GM18858 (cell line): Measurements from ENCODE around the gene MIB1.

Source experiments
- ATAC-seq: cut with Tn5 transposase; IDR thresholded peaks from one replicate; pipeline ENCODE4 v1.9.1; 2021; ENCODE audit not compliant: unreplicated experiment

The MIB1 gene

GRCh38 chr18:21809725-21810124 lies 69.1 kb downstream of the MIB1 start:
- ATAC-seq, result no peak

GRCh38 chr18:21815101-21815500 lies 74.5 kb downstream of the MIB1 start:
- ATAC-seq, result no peak

GRCh38 chr18:21820033-21820810 lies 79.6 kb downstream of the MIB1 start:
- ATAC-seq, result no peak

- ATAC-seq, result no peak
Observed at GRCh38 chr18:21820811-21821143, 80.2 kb downstream of the MIB1 start.

DNA sequence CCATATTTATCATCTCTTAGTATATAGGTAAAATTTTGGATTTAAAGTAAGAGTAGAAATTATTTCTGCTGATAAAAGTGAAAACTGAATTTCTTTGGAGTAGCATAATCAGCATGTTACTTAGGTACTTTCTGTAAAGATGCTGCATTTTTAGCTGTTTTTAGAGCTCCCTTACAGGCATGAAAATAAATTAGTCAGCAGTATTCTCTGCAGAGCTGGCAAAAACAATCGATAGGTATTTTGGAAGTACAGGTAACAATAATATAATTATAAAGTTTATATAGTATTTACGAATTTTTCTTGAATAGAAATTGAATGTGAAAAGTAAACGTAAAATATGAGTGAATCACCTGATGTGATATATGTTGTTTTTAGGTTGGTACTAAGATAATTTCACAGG lies 83.3 kb downstream of the MIB1 start:
- ATAC-seq, result no peak

DNA sequence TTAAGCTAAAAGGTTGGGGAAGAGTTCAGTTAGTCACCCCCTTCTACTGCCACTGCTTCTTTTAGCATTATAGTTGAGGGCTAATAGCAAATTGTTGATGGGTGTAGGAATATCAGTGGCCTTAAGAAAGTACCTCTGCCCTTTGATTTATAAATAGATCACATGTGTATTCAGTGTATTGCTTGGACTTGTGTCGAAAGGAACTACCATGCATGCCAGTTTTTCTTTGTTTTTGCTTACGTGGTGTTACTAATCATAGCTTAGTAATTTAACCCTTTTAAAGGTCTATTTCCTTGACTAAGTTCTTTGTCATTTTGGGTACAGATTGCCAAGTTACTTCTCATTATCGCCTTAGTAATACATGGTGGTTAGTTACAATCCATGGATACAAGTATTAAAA lies 85.6 kb downstream of the MIB1 start:
- no peak for ATAC-seq

DNA sequence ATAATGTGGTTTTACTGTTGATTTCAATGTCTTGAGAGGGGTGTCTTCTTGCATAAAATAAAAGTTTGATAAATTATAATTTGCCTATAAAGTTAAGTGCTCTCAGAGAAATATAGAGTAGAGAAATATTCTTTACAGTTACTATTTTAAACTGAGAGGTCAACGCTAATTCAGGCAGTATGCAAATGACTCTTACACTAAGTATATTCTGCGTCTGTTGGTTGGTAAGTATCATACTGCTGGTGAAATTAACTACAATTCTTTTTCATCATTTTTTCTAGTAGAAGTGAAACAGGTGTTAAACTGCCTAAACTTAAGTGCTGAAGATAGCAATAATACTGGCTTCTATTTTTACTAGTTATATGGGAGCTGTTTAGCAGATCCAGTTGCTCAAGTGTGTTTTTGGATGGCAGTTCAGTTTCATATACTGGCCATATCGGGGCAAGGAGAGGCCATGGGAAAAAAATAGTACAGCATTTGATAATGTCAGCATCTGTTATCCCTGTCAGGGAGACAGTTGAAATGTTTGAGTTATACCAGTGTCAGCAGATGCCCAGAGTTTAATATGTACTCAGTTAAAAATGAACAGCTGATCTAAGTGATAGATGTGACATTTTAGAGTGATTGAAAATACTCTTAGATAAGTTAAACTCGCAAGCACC lies 86.2 kb downstream of the MIB1 start:
- no peak for ATAC-seq

GRCh38 chr18:21830532-21830931 lies 89.9 kb downstream of the MIB1 start:
- no peak for ATAC-seq

DNA sequence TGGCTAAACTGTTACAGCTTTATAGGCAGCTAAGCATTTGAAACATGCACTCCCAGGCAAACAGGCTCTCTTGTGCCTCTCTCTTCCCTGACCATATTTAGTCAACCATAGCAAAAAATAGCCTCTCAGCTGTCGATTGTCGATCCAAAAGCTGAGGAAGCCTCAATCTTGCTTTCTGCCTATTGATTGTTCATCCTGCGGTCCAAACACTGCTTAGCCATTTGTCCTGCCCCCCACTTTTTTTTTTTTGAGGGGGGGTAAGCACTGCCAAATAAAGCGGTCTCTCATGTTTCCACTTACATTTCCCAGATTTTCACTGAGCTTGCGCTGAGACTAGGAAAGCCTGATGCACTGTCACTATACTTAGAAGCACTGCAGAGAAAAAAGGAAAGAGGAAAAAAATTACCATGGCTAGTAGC lies 90.8 kb downstream of the MIB1 start:
- no peak for ATAC-seq

DNA sequence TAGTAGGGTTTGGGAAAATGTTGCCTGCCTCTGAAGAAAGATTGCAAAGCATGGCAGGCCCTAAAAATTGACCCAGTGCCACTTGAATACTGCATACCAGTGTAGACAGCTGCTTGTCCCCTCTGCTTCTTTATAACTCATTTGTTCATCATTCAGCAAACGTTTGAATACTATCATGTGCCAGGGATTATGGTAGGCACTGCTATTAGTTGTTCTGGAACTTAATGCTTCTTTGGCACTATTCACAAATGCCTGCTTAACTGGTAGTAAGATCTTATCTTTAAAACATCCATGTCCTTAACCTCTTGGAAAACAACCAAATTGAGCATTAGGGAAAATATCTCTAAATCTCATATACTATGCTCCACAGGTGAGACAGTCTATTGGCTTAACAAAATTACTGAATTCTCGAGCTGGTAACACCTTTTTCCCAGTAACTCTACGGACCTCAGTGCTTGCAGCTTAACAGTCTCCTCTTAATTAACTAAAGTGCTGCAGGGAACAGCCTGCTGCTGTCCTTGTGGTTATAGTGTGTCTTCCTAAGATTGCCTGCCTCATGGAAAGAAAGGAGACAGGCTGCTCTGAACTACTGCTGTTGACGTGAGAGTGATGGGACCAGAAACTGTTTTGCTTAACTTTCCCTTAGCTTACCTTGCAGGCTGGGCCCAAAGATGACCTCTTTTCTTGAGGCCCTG lies 93.2 kb downstream of the MIB1 start:
- no peak for ATAC-seq

DNA sequence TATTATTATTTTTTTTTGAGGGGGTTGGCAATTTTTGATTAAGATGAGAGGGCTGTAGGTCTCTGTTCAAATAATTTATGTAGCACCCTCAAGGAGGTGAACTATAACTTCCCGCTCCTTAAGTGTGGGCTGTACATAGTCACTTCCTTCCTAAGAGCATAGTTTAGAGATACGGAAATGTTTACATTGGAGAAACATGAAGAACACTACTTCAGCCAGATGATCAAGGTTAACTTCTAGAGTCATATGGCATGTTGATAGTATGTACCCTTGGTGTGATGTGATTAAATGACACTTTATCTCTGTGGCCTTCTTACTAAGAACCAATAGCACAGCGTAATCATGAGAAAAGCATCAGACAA lies 93.7 kb downstream of the MIB1 start:
- ATAC-seq, result no peak

GRCh38 chr18:21841570-21841969 lies 101.0 kb downstream of the MIB1 start:
- ATAC-seq, result no peak

- no peak for ATAC-seq
Observed at GRCh38 chr18:21843341-21843740, 102.7 kb downstream of the MIB1 start.

DNA sequence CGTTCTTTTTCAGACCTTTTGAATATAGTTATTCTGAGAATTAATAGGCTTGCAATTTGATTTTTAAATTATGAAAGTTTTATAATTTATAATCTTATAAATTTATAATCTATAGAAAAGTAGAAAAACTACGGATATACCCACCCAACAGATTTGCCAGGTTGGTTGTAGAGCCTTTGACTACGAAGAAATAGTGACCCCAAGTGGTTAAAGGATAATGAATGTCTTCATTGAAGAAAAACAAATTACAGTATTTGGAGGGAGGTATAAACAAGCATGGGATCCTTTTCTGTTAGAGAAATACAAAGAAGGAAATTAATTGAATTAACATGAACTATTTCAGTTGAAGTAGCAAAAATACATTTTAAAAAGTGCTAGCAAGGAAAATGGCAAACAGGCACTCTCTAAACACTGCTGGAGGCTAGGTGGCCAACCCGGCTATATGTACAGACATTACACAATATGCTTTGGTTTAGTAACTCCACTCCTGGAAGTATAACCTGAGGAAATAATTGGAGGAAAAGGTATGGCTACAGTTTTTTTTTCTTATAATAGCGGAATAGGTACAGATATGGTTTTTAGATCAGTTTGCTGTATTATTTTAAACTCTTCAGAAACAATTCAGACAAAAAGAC lies 110.9 kb downstream of the MIB1 start:
- no peak for ATAC-seq

- peak; percentile 72 for ATAC-seq
Observed at GRCh38 chr18:21853016-21853415, 112.4 kb downstream of the MIB1 start.

- ATAC-seq, result no peak
Observed at GRCh38 chr18:21853775-21854552, 113.4 kb downstream of the MIB1 start.

- no peak for ATAC-seq
Observed at GRCh38 chr18:21855432-21855831, 114.8 kb downstream of the MIB1 start.

- ATAC-seq, result peak; percentile 41
Observed at GRCh38 chr18:21857871-21858270, 117.3 kb downstream of the MIB1 start.

DNA sequence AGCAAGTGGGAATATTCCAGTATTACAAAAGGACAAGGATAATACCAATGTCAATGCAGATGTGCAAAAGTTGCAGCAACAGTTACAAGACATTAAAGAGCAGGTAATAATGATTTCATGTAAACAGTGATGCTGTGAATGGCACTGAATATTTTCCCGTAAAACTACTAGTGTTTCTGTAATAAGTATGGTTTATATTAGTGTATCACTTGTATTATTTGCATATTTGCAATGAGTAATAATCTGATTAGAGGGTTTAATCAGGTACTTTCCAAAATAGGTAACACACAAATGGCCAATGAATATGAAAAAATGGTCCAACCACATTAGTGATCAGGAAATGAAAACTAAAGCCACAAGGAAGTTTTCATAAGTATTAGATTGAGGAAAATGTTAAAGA lies 118.0 kb downstream of the MIB1 start:
- no peak for ATAC-seq

DNA sequence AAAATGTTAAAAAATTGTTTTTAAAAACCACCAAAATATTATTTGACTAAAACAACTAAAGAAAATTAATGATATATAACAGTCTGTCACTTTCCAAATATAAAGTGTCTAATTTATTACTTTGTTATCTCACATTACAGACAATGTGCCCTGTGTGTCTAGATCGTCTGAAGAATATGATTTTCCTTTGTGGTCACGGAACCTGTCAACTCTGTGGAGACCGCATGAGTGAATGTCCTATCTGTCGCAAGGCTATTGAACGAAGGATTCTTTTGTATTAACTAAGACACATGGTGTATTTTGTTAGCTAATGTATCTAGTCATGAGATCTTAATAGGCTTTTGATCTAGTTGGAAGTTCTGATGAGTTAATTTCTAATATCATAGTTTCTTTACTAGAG lies 123.8 kb downstream of the MIB1 start:
- no peak for ATAC-seq

DNA sequence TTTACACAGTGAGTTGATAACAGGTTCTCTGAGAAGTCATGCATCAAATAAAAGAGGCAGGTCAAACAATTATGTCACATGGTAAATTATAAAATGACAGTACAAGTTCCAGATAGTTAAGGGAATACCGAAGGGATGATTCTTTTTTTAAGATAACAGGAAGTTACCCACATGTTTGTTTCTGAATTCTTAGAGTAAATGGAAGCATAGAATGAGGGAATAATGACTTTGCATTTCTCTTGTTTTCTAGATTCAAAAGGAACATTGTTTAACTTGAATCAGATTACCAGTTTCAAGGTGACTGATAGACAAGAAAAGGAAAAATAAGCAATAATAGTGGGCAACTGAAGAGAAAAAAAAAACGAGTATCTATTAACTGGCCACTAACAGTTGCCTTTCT lies 124.5 kb downstream of the MIB1 start:
- no peak for ATAC-seq
